HepG2 (cell line): ENCODE results near the gene LDB2. TPM values are rescaled to one million over a fixed set of nuclear protein-coding genes. Genes with fewer than 3 reads are reported as not detected.

ENCODE experiments used
- FOXA3 ChIP-seq: IDR thresholded peaks from 2 replicates; pipeline ENCODE4 v1.6.1; 2016; ENCODE audit warnings: missing genetic modification reagents, missing compliant biosample characterization
- SP5 ChIP-seq: IDR thresholded peaks from 2 replicates; pipeline ENCODE4 v1.6.1; 2016; ENCODE audit warnings: low read depth, borderline replicate concordance
- ZBTB40 ChIP-seq, 2 experiments: fragments of 450-650 bp in 1 of 2; sonication (generic) in 1 of 2; formaldehyde crosslinking in 1 of 2; IDR thresholded peaks; 2 replicates each; pipeline versions ENCODE4 v1.6.1 to v1.8.0; 2016 to 2022; ENCODE audit warnings: antibody characterized with exemption in 1 of 2, mild to moderate bottlenecking in 1 of 2, missing genetic modification reagents in 1 of 2
- ZNF121 ChIP-seq: sonication (generic); formaldehyde crosslinking; IDR thresholded peaks from 2 replicates; pipeline ENCODE4 v1.5.0; 2020; ENCODE audit warnings: mild to moderate bottlenecking, missing genetic modification reagents
- polyA plus RNA-seq, 8 experiments: library from polyadenylated mRNA; depleted of rRNA in 3 of 8; stranded (reverse) in 7 of 8; unstranded in 1 of 8; fragments of >200 nt; fragmentation: Illumina TruSeq in 4 of 8; extraction: Trizol in 4 of 8; gene quantifications; 2 replicates each; pipeline versions ENCODE4 v1.2.1 to v1.2.3, GENCODE V29; 2011 to 2016; ENCODE audit warnings: low read depth in 4 of 8, missing spikeins in 1 of 8, mixed read lengths in 1 of 8; ENCODE audit not compliant: insufficient read depth in 1 of 8
- total RNA-seq, 5 experiments: library from RNA; depleted of rRNA; stranded (reverse); fragments of >200 nt; fragmentation: Illumina TruSeq; extraction: Trizol; gene quantifications; 2 replicates each; pipeline ENCODE4 v1.2.3, GENCODE V29; 2016; ENCODE audit warnings: low read depth in 1 of 5

Gene LDB2
- total and polyA plus RNA-seq, 2 of the 13 experiments (the other 11 are each of a cell fraction or from before 2014, with no cell fraction given): not detected

- TF ChIP-seq ZBTB40 (IDR thresholded peaks at IDR 0.05) (no peak), ZBTB40 (CRISPR knock-in tag; IDR thresholded peaks at IDR 0.05) (peak; percentile 32; the same call in 1 of the 2 replicates), ZNF121 (CRISPR knock-in tag) (peak; percentile 61), FOXA3 (CRISPR knock-in tag) (peak; percentile 36; the same call in 1 of the 2 replicates), SP5 (CRISPR knock-in tag) (peak; percentile 58; the same call in 1 of the 2 replicates)
Observed at GRCh38 chr4:16843831-16844508, 54.5 kb downstream of the LDB2 start (continued).
